RKO (cell line): ENCODE measurements around the gene TEX36.
"Not testable (repeated sequence)": the region's sequence is repeated elsewhere in the genome, so short reads cannot be mapped to it uniquely, and the experiment has no call there.

Experiments used
- DNase-seq: peaks from one replicate; pipeline ENCODE4 v3.0.0-alpha.2; 2016; ENCODE audit warnings: low spot score

The TEX36 gene

DNA sequence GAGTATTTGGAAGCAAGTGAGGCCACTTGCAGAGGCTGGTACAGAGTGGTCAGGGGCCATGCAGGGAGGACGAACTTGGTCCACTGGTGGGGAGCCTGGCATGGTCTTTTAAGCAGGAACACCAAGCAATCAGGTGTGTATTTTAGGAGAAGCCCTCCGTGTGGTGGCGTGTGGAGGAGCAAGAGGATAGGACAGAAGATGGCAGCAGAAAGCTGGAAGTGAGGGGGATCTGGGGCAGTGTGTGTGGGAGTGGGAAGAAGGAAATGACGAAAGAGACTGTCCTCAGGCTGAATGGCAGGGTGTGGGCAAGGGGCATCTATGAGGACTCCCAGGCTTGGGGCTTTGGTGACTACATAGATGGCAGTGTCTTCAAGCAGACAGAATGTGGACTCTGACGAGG, 51.2 kb downstream of the TEX36 start:
- DNase-seq = no peak

GRCh38 chr10:125629758-125630376, 53.1 kb downstream of the TEX36 start:
- DNase-seq = peak; percentile 72

DNA sequence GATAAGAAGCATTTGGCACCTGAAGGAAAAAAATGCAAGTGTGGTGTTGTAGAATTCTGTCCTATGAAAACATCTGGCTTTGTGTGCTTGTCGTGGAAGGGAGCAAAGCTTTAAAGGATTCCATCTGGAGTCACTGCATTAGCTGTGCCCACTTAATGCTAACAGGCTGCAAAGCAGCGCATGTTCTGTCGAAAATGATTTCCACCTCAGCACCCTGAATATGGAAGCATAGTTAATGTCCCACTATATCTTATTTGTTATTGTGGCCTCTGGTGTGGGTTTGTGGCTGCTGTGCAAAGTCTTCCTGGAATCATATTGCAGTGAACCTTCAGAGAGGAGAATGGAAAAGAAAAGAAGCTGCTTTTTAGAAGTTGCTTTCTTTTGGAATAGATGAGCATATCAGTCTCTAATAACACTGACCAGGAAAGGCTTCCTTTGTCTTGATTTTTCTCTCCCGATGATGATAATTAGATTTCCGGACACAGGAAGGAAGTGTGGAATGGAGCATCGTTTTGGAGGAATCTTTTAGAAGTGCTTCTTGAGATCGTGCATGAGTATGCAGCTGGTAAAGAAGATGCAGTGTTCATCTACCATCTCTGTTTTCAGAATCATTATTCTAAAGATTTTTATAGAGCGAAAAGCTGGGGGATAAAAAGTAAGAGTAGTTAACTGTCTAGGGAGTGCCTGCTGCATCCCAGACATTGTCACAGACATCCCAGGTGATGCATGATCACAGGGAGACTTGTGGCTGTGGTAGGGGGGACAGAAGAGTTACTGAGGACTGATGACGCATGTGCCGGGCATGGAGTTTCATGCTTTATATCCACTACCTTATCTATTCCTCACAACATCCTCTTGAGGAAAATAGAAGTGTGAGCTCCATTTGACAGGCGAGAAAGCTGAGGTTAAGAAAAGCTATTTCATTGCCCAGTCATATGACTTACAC, 54.6 kb downstream of the TEX36 start:
- no peak for DNase-seq

DNA sequence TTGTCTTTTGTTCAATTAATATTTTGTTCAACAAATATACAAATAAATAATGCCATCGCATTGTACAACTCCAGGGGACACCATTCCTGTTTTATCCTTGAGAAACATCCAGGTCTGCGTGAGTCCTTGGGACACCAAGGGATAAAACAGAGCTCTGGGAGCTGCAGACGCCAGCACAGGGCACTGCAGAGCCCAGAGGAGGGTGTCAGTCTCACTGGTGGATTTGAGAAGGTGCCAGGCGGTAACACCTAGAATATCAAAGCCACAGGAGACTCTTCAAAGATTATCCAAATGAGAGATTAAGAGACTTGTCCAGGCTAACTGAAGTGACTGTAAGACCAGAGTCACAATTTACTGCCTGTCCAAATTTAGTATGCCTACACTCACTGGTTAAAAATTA, 55.3 kb downstream of the TEX36 start:
- no peak for DNase-seq

- DNase-seq = no peak
These were observed 56.3 kb downstream of the TEX36 start for GRCh38 chr10:125626671-125627070.

- DNase-seq = no peak
These were observed 57.4 kb downstream of the TEX36 start for GRCh38 chr10:125625586-125625985.

DNA sequence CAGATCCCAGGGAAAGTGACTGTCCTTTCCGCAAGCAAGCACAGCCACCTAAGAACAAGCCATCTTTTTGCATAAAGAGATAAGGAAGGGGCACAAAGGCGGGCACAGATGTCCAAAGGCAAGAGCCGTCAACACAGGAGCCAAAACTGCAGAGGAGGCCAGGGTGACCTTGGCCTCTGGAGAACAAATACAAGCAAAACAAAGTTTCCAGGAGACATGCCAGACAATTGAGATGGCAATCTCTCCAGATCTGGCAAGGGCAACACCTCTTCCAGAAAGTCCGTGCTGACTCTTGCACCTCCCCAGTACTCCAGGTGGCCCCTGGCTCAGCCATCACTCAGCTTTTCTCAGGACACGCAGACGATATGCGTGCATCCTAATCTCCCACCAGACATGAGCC, 58.2 kb downstream of the TEX36 start:
- no peak for DNase-seq

DNA sequence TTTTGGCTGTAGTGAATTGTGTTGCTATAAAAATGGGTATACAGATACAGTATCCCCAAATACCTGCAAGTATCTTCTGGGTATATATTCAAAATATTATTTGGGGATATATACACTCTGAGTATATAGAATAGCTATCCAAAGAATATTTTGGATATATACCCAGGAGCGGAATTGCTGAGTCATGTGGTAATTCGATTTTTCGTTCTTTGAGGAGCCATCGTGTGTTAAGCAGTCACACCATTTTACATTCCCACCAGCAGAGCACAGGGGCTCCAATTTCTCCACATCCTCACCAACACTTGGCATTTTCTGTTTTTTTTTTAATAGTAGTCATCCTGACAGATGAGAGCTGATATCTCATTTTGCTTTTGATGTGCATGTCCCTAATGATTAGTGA, 61.9 kb downstream of the TEX36 start:
- DNase-seq = no peak

- no peak for DNase-seq
These were observed 62.6 kb downstream of the TEX36 start for GRCh38 chr10:125620401-125620800.

- DNase-seq = not testable (repeated sequence)
These were observed 69.9 kb downstream of the TEX36 start for GRCh38 chr10:125613062-125613461.

GRCh38 chr10:125611756-125612155, 71.2 kb downstream of the TEX36 start:
- DNase-seq = no peak

DNA sequence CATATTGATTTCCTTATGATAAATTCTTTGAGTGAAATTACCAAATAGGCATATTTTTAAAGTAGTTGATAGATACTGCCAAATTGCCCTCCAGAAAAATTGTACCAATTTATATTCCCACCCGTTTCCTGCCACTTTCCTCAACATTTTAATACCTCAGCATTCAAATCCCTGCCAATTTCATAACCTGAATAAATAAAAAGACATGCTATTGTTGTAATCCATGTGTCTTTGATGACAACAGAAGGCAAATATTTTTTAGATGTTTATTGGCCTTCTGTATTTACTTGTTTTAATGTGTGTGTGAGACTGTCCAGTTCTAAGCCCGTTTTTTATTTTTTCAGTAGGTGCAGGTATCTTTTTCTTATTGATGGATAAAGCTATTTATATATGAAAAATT, 71.7 kb downstream of the TEX36 start:
- DNase-seq = no peak

DNA sequence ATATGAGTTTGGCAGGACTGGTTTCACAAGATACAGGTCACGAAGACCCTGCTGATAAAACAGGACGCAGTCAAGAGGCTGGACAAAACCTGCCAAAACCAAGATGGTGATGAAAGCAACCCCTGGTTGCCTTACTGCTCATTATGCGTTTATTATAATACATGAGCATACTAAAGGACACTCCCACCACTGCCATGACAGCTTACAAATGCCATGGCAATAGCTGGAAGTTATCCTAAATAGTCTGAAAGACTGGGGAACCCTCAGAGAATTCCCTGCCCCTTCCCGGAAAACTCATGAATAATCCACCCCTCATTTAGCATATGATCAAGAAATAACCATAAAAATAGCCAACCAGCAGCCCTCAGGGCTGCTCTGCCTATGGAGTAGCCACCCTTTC, 73.1 kb downstream of the TEX36 start:
- no peak for DNase-seq

DNA sequence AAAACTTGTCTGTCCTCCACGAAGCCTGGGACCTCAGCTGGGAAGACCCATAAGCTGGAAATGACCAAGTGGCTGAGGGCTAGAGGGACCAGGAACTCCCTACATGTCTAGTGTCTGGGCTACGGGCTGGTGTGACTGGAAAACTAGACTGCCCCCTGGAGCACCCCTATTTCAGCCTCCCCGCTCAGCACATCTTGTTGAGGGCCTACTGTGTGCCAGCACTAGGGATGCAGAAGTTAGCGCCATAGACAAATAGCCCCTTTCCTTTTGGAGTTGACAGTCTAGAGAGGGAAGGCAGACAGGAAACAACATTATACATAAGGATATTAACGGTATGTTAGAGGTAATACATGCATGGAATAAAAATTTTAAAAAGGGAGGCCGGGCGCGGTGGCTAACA, 74.5 kb downstream of the TEX36 start:
- no peak for DNase-seq

DNA sequence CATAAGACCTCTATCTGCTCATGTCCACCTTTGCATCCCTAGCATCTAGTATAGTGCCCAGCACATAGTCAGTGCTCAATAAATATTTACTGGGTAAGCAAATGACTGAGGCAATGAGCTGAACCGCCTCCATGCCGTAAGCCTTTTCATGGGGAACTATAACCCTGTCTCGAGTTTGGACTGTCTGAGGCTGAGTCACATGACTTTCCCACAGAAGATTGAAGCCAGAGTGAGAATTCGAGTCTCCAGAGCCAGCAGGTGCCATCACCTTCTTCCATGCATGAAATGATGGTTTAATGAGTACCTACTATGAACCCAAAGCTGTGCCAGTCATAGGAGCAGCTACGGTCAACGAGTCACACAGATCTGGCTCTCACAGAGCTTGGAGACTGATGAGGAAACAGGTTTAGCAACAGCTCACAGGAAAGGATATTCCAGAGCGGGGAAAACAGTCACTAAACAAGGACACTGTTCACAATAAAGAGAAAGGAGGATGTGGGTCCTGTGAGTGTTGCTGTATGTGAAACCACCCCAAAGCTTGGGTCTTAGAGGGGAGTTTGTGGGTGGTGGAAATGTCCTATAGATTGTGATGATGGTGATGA, 75.2 kb downstream of the TEX36 start:
- no peak for DNase-seq

- DNase-seq = no peak
These were observed 76.5 kb downstream of the TEX36 start for GRCh38 chr10:125606414-125607010.
